Inflammatory macrophage treated with lipopolysaccharide for 1 hour (primary cell): ENCODE results near the gene S100A16.

Experiments
- DNase-seq, 2 donors: peaks; one replicate each; pipeline ENCODE4 v3.0.0-alpha.2; 2020 to 2022

The S100A16 gene

GRCh38 chr1:153635872-153636271 is 22.9 kb upstream of the S100A16 start:
- no peak for DNase-seq

GRCh38 chr1:153633754-153634665 is 21.1 kb upstream of the S100A16 start, which contains the start of gene CHTOP:
Gene CHTOP, plus strand, starts transcription at chr1:153634066. Its CDS starts 2,523 bp downstream, at chr1:153636589.
- peak; percentile 98 to 100 for DNase-seq

- DNase-seq = no peak
Observed at GRCh38 chr1:153633161-153633753, 20.3 kb upstream of the S100A16 start.

GRCh38 chr1:153631047-153632022 is 18.4 kb upstream of the S100A16 start:
- DNase-seq = no peak

- no peak for DNase-seq
Observed at GRCh38 chr1:153630384-153630783, 17.4 kb upstream of the S100A16 start.

- no peak for DNase-seq
Observed at GRCh38 chr1:153629971-153630370, 17.0 kb upstream of the S100A16 start.

- no peak for DNase-seq
Observed at GRCh38 chr1:153629343-153629665, 16.4 kb upstream of the S100A16 start.

- no peak for DNase-seq
Observed at GRCh38 chr1:153628638-153629342, 15.9 kb upstream of the S100A16 start.

- DNase-seq = no peak
Observed at GRCh38 chr1:153627715-153628626, 15.0 kb upstream of the S100A16 start, which contains the start of gene S100A1. Gene S100A1, plus strand, starts transcription at chr1:153628434. Its CDS starts 2,088 bp downstream, at chr1:153630522.

GRCh38 chr1:153626904-153627714 is 14.2 kb upstream of the S100A16 start, which contains the start of gene S100A13:
Gene S100A13, minus strand, starts transcription at chr1:153627505. Its CDS starts 1,033 bp downstream, at chr1:153626472.
- DNase-seq = no peak

- DNase-seq = no peak
Observed at GRCh38 chr1:153626477-153626903, 13.6 kb upstream of the S100A16 start.

GRCh38 chr1:153624965-153625611 is 12.2 kb upstream of the S100A16 start:
- no peak for DNase-seq

- peak; percentile 71 to 79 for DNase-seq
Observed at GRCh38 chr1:153623101-153623500, 10.2 kb upstream of the S100A16 start.

GRCh38 chr1:153619171-153619570 is 6.2 kb upstream of the S100A16 start:
- no peak for DNase-seq

- peak; percentile 48 to 74 for DNase-seq
Observed at GRCh38 chr1:153617663-153618062, 4.7 kb upstream of the S100A16 start.

GRCh38 chr1:153616917-153617311 is 4.0 kb upstream of the S100A16 start:
- DNase-seq = no peak

- DNase-seq = peak in 1 of 2 donors; percentile 20
Observed at GRCh38 chr1:153616144-153616916, 3.4 kb upstream of the S100A16 start, which contains the start of gene S100A14. Gene S100A14, minus strand, starts transcription at chr1:153616325. Its CDS starts 467 bp downstream, at chr1:153615858.

- DNase-seq = no peak
Observed at GRCh38 chr1:153615406-153615805, 2.5 kb upstream of the S100A16 start.

GRCh38 chr1:153614906-153615305 is 2.0 kb upstream of the S100A16 start:
- no peak for DNase-seq
